Esophagus squamous epithelium (tissue), 5 donors: ENCODE data around the gene SPECC1. TPM values are rescaled to one million over a fixed set of nuclear protein-coding genes. Genes with fewer than 3 reads are reported as not detected.

Experiments used
- DNase-seq: peaks from one replicate; lab custom pipeline; 2025; lab: John Stamatoyannopoulos, UW
- H3K27ac ChIP-seq, 4 donors: fragments of 200-600 bp; sonication (generic); one replicate each; pipeline ENCODE4 v1.5.1; 2016 to 2019; ENCODE audit warnings: mild to moderate bottlenecking in 1 of 4
- H3K27me3 ChIP-seq, 4 donors: fragments of 200-600 bp; sonication (generic); 1 replicate in 3 of 4; 2 replicates in 1 of 4; pipeline versions ENCODE4 v1.5.1 to v1.6.0; 2017 to 2021; ENCODE audit warnings: antibody characterized with exemption in 1 of 4
- H3K36me3 ChIP-seq, 3 donors: fragments of 200-600 bp; sonication (generic); one replicate each; pipeline ENCODE4 v1.5.1; 2016 to 2019
- H3K4me1 ChIP-seq, 3 donors: fragments of 200-600 bp; sonication (generic); one replicate each; pipeline ENCODE4 v1.5.1; 2017 to 2019
- H3K4me3 ChIP-seq, 4 donors: fragments of 200-600 bp; sonication (generic); 1 replicate in 3 of 4; 2 replicates in 1 of 4; pipeline ENCODE4 v1.5.1; 2016 to 2019; ENCODE audit warnings: mild to moderate bottlenecking in 2 of 4, moderate library complexity in 1 of 4
- H3K9me3 ChIP-seq, 3 donors: fragments of 200-600 bp; sonication (generic); one replicate each; pipeline ENCODE4 v1.5.1; 2016 to 2019
- CTCF ChIP-seq, 6 experiments: fragments of 450-650 bp in 4 of 6; fragments of 200-600 bp in 2 of 6; sonication (generic) in 2 of 6; IDR thresholded peaks; one replicate each; pipeline ENCODE4 v1.5.1; 2016 to 2019; ENCODE audit warnings: antibody characterized with exemption in 6 of 6, mild to moderate bottlenecking in 4 of 6, moderate library complexity in 4 of 6
- POLR2A ChIP-seq, 4 donors: fragments of 450-650 bp; IDR thresholded peaks; one replicate each; pipeline ENCODE4 v1.6.1; 2017; ENCODE audit warnings: antibody characterized with exemption in 4 of 4, mild to moderate bottlenecking in 4 of 4, moderate library complexity in 3 of 4
- WGBS, 2 donors: methylation state at CpG; one replicate each; pipeline ENCODE4 v1.1.5; 2018; 5-methylcytosine and 5-hydroxymethylcytosine counted together
- intact Hi-C: fragments of 100-400 bp; cut with DNase I; formaldehyde crosslinking; loops from one replicate; pipeline ENCODE4 v1.15.0; 2022
- total RNA-seq, 4 donors: library from RNA; depleted of rRNA; stranded (reverse); fragments of >200 nt; gene quantifications; one replicate each; pipeline ENCODE4 v1.1.0, GENCODE V29; 2016
- donor health status: DM: yes; HTN: yes; CAD: no.

The SPECC1 gene
- total RNA-seq, 4 donors from 2014 or later: 13.8 to 29.6 (median 19.0) TPM

DNA sequence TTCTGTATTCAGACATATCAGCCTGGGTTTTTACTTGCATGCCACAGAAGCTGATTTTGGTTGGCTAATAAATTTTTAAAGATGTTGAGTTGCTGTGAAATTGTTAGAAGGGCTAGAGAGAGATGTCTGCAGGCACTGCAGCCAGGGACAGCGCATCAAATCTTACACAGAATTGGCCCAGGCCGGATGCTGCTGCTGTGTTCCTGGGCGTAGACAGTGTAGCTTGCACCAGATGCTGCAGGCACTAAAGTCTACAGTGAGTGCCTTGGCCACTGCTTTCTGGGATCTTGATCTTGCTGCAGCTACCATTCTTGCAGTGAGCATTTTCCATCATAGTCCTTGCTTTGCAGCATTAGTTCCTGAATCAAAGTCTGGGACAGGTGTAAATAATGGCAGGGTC is 169.9 kb downstream of the SPECC1 start:
- H3K9me3 ChIP-seq: no peaks in the 10 kb centered on the region
- no peaks in the 10 kb centered on the region for H3K36me3 ChIP-seq
- no peak for DNase-seq
- WGBS, 2 donors: 90 to 95% methylated on average over 3 of the region's 3 CpGs
- no peak overlapping the region for H3K27ac ChIP-seq
- no peaks in the 10 kb centered on the region for H3K27me3 ChIP-seq
- H3K4me3 ChIP-seq: no peak overlapping the region
- intact Hi-C loops: no loop called here
- H3K4me1 ChIP-seq: no peaks in the 10 kb centered on the region
- no peak for TF ChIP-seq POLR2A (IDR thresholded peaks at IDR 0.05)
- TF ChIP-seq CTCF (IDR thresholded peaks at IDR 0.05): no peak

GRCh38 chr17:20180661-20181060 is 171.5 kb downstream of the SPECC1 start:
- TF ChIP-seq CTCF (IDR thresholded peaks at IDR 0.05): no peak
- no peak for TF ChIP-seq POLR2A (IDR thresholded peaks at IDR 0.05)
- no peaks in the 10 kb centered on the region for H3K9me3 ChIP-seq
- no peak overlapping the region for H3K4me3 ChIP-seq
- H3K27ac ChIP-seq: no peak overlapping the region
- H3K36me3 ChIP-seq: no peaks in the 10 kb centered on the region
- no peaks in the 10 kb centered on the region for H3K4me1 ChIP-seq
- no peak for DNase-seq
- H3K27me3 ChIP-seq: no peaks in the 10 kb centered on the region
- intact Hi-C loops: no loop called here
- WGBS, 2 donors: 94 to 100% methylated on average over 1 of the region's 1 CpG

GRCh38 chr17:20184181-20184580 is 175.0 kb downstream of the SPECC1 start:
- intact Hi-C loops: no loop called here
- TF ChIP-seq POLR2A (IDR thresholded peaks at IDR 0.05) (no peak), CTCF (IDR thresholded peaks at IDR 0.05) (no peak)
- 74 to 76% methylated on average over 2 of the region's 2 CpGs for WGBS, 2 donors
- H3K4me1 ChIP-seq: peaks cover 0 to 4% (median 4%) of the 10 kb centered on the region in 3 donors
- no peak for DNase-seq
- H3K27ac ChIP-seq: no peak overlapping the region
- no peaks in the 10 kb centered on the region for H3K36me3 ChIP-seq
- no peaks in the 10 kb centered on the region for H3K9me3 ChIP-seq
- H3K27me3 ChIP-seq: no peaks in the 10 kb centered on the region
- H3K4me3 ChIP-seq: no peak overlapping the region

DNA sequence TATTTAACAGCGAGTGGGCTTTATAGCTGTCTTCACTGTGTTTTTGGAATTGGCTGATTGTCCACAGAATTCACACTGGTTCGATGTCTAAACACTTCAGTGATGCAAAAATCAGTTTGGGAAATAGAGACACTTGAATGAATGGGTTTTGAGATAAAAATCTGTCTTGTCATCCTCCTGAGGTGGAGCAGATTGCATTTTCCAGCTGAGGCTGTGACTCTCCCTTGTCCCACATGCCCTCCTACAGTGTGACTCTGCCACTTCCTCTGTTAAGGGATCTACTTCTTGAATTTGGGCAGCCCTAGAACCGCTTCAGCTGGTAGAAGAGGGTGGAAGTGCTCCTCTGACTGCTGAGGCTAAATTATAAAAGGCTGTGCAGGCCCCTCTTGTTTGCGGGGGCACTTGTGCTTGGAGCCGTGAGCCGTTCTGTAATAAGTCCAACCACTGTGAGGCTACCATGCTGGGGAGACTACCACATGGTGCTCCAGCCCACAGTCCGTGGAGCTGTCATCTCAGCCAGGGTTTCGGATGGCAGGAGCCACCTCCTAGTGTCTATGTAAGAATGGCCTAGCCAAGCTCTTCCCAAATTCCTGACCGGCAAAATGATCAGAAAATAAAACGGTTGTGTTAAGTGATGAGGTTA is 175.9 kb downstream of the SPECC1 start:
- DNase-seq: no peak
- Histone ChIP-seq H3K27ac (no peak overlapping the region), H3K4me3 (no peak overlapping the region), H3K36me3 (no peaks in the 10 kb centered on the region), H3K27me3 (no peaks in the 10 kb centered on the region), H3K9me3 (no peaks in the 10 kb centered on the region), H3K4me1 (peaks cover under 1 to 13% (median 8%) of the 10 kb centered on the region in 3 donors)
- intact Hi-C loops: no loop called here
- WGBS, 2 donors: 88 to 91% methylated on average over 9 to 10 of the region's 10 CpGs
- TF ChIP-seq POLR2A (IDR thresholded peaks at IDR 0.05) (no peak), CTCF (IDR thresholded peaks at IDR 0.05) (no peak)

DNA sequence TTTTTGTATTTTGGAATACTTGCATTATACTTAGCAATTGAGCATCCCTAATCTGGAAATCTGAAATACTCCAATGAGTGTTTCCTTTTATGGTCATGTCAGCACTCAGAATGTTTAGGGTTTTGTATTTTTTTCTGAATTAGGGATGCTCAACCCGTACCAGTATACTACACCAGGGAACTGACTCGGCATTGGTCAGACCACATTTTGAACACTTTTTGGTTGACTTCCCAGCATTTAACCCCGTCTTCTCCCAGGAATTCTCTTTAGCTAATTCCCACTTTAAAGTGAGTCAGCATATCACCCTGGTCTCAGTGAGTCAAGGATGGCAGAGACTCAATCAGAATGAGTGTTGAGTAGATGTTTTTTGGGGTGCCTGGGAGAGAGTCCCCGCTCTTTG is 177.9 kb downstream of the SPECC1 start:
- TF ChIP-seq POLR2A (IDR thresholded peaks at IDR 0.05) (no peak), CTCF (IDR thresholded peaks at IDR 0.05) (no peak)
- no peaks in the 10 kb centered on the region for H3K27me3 ChIP-seq
- 45 to 47% methylated on average over 4 of the region's 4 CpGs for WGBS, 2 donors
- H3K27ac ChIP-seq: no peak overlapping the region
- H3K4me3 ChIP-seq: no peak overlapping the region
- intact Hi-C loops: no loop called here
- no peak for DNase-seq
- H3K4me1 ChIP-seq: peaks cover 10 to 31% (median 14%) of the 10 kb centered on the region in 3 donors
- no peaks in the 10 kb centered on the region for H3K9me3 ChIP-seq
- no peaks in the 10 kb centered on the region for H3K36me3 ChIP-seq
